ENCODE measurements around the gene CATSPERE.
"Not testable (repeated sequence)": the region's sequence is repeated elsewhere in the genome, so short reads cannot be mapped to it uniquely, and the experiment has no call there.

CATSPERE gene

GRCh38 chr1:244536316-244536715, 75.2 kb downstream of the CATSPERE start:
- DNase-seq (ENCODE audit: low read depth, low spot score): no peak

DNA sequence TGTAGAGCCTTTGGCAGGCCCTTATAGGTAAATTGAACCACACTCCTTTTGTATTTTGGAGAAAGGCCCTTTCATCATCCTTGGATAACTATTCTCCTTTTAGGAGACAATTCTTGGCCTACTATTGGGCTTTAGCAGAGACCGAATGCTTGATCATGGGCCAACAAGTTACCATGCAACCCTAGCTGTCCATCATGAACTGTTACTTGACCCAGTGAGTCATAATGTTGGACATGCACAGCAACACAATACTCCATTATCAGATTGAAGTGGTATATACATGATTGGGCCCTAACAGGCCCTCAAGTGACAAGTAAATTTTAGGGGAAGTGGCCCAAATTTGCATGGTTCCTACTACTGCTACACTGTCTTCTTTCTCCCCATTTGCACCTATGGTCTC, 84.4 kb downstream of the CATSPERE start:
- DNase-seq (ENCODE audit: low read depth, low spot score): no peak

DNA sequence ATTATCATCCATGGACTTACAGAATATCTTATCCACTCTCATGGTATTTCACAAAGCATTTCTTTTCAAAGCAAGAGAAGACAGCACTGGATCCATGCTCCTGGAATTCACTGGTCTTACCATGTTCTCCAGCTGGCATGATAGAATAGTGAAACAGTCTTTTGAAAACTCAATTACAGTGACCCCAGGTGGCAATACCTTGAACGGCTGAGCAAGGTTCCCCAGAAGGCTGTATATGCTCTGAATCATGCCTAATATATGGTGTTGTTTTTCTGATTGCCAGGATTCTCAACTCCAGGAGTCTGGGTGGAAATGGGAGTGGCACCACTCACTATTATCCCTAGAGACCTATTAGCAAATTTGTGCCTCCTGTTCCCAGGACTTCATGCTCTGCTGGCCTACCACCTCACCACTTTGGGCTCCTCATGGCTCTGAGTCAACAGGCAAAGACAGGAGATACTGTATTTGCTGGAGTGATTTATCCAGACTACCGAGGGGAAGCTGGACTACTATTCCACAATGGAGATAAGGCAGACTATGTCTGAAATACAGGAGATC, 87.6 kb downstream of the CATSPERE start:
- no peak for DNase-seq (ENCODE audit: low read depth, low spot score)

GRCh38 chr1:244552336-244552735, 91.3 kb downstream of the CATSPERE start:
- no peak for DNase-seq (ENCODE audit: low read depth, low spot score)

- no peak for DNase-seq (ENCODE audit: low read depth, low spot score)
Observed at GRCh38 chr1:244556263-244556662, 95.2 kb downstream of the CATSPERE start.

GRCh38 chr1:244557565-244557964, 96.5 kb downstream of the CATSPERE start:
- no peak for DNase-seq (ENCODE audit: low read depth, low spot score)

GRCh38 chr1:244559561-244559960, 98.5 kb downstream of the CATSPERE start:
- DNase-seq (ENCODE audit: low read depth, low spot score): no peak

GRCh38 chr1:244562877-244563276, 101.8 kb downstream of the CATSPERE start:
- not testable (repeated sequence) for DNase-seq (ENCODE audit: low read depth, low spot score)

DNA sequence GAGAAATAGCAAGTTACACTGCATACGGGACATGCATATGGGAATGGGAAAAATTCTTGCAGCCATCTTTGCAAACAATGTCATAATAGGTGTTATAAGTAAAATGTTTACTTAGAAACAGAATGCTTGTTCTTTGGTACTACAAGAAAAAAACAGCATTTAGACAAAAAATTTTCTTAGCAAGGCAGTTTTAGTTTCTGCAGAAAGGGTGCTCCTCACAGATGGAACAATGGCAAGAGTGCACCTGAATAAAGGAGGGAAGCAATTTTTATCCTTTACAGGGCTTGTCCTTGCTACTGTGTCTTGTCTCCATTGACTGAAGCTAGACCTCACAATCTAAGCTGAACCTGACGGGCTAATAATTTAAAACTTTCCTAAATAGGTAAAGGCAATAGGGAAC, 112.7 kb downstream of the CATSPERE start:
- DNase-seq (ENCODE audit: low read depth, low spot score): no peak

DNA sequence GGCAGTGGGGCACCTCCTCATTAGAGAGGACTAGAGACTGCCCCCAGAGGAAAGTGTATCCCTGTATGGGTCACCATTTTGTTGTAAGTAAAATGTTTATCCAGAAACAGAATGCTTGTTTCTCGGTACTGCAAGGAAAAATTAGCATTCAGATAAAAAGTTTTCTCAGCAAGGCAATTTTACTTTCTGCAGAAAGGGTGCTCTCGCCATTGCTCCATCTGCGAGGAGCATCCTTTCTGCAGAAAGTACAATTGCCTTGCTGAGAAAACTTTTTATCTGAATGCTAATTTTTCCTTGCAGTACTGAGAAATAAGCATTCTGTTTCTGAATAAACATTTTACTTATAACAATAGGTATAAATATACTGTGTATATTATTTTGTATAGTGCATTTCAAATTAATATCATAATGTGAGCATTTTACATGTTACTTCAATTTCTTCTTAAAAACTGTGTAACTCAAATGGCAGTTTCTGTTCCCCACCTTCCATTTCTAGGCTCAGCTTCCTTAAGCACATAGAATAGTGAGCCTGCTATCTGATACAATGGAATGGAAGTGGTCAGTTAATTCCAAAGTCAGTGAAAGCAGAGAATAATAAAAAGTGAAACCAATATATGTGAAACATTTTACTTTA, 115.3 kb downstream of the CATSPERE start:
- DNase-seq (ENCODE audit: low read depth, low spot score): no peak

DNA sequence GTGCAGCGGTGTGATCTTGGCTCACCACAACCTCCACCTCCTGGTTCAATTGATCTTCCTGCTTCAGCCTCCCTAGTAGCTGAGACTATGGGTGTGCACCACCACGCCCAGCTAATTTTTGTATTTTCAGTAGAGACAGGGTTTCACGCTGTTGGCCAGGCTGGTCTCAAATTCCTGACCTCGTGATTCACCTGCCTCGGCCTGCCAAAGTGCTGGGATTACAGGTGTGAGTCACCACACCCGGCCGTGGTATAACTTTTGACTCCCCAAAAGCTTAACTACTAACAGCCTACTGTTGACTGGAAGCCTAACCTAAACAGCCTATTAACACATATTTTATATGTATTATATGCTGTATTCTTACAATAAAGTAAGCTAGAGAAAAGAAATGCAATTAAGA, 117.1 kb downstream of the CATSPERE start:
- DNase-seq (ENCODE audit: low read depth, low spot score): not testable (repeated sequence)

DNA sequence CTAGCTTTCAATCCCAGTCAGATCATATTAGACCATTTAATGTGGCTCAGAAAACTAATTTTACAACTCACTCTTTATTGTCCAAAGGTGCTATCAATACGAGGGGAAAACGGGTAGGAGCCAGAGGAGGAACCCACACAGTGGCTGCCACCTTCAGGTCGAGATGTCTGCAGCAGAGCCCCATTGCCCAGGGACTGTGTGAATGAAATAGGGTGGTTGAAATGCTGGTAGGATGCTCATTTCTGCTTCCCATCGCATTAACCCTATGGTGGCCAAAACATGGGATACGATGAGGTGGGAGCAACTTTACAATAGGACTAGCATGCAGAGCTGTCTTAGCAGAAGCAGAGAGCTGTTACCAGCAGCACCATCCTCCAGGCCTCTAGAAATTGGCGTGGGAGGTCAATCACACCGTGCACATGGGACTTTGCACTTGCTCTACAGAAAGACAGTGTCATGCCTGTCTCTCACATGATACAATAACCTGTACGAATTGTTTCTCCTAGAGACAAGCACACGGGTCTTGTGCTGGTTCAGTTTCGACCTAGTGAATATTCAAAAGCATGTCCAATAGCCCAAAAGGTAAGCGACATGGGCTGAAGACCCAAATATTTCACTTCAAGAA, 122.4 kb downstream of the CATSPERE start:
- DNase-seq (ENCODE audit: low read depth, low spot score): no peak

- no peak for DNase-seq (ENCODE audit: low read depth, low spot score)
Observed at GRCh38 chr1:244585867-244586266, 124.8 kb downstream of the CATSPERE start.

DNA sequence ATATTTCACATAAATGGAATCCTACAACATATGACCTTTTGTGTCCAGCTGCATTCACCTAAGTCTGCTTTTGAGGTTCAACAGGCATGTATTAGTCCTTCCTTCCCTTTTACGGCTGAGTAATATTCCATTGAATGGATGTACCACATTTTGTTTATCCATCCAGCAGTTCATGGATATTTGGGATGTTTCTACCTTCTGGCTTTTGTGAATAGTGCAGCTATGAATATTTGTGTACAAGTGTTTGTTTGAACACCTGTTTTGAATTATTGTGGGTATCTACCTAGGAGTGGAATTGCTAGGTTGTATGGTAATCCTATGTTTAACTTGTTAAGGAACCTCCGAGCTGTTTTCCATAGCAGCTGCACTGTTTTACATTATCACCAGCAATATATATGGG, 129.6 kb downstream of the CATSPERE start:
- no peak for DNase-seq (ENCODE audit: low read depth, low spot score)

DNA sequence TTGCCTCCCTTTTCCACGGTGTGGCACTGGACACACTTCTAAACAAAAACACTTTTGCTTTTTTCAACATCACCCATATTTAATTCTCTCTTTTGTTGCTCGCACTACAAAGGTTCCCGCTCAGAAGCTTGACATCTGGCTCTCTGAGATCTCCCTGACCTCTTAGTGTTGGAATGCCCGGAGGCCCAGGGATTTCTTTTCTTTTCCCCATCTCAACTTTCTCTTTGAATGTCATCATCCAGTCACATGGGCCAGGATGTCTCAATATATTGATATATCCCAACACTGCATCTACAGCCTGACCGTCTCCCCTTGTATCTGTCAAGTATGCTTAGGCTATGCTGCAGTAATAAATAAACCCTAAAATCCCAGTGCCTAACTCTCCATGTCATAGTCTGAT, 137.5 kb downstream of the CATSPERE start:
- DNase-seq (ENCODE audit: low read depth, low spot score): no peak

DNA sequence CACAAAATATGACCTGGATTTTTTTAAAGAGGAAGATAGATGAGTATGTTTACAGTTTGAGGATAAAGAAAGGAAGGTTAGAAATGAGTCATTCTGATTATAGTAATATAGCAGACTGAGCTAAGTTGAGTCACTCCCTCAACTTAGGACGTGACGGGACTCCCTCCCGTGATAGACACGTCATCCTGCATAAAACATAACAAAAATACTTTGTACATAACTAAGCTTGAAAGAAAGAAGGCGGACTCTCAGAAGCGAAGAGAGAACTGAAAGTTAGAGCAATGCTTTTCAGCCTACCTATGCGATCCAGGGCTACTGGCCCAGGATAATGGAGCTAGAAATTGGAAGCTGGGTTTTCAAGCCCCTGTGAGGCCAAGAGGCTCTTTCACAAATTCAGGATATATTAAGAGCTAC, 138.9 kb downstream of the CATSPERE start:
- DNase-seq (ENCODE audit: low read depth, low spot score): no peak

DNA sequence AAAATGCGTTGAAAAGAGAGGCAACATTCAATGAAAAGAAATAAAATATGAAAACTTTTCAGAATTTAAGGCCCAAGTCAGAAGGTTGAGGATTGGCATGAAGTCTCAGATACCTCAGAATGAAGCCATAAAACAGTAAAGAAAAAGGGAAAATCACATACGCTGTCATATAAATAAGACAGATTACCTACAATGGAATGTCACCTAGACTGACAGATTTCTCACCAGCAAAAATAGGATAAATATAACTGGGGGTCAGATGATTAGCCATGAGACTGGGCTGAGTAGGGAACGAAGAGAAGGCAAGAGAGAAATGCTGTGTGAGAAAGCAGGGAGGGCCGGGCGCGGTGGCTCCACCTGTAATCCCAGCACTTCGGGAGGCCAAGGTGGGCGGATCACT, 140.3 kb downstream of the CATSPERE start:
- no peak for DNase-seq (ENCODE audit: low read depth, low spot score)

- DNase-seq (ENCODE audit: low read depth, low spot score): no peak
Observed at GRCh38 chr1:244603498-244603897, 142.4 kb downstream of the CATSPERE start.

DNA sequence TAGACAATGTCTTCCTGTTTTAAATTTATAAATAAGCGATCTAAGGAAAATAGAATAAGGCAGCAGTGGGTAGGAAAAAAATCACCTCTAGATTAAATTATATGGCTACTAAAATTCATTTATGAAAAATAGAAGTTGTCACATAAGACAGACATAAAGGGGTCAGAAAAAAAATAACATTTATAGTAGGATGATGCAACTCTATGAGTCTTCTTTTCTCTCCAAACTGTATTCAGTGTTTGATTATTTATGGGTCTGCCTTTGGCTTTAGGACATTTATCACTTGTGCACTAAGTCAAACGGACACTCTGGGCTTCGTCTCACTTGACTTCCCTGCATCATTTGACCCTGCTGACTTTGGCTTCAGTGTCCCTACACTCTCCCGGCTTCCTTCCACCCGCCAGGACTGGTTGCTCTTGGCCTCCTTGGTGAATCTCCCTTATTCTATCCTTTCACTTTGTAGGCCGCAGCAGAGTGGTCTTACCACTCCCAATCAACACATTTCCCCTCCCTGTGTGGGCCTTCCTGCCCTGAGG, 144.8 kb downstream of the CATSPERE start:
- no peak for DNase-seq (ENCODE audit: low read depth, low spot score)

DNA sequence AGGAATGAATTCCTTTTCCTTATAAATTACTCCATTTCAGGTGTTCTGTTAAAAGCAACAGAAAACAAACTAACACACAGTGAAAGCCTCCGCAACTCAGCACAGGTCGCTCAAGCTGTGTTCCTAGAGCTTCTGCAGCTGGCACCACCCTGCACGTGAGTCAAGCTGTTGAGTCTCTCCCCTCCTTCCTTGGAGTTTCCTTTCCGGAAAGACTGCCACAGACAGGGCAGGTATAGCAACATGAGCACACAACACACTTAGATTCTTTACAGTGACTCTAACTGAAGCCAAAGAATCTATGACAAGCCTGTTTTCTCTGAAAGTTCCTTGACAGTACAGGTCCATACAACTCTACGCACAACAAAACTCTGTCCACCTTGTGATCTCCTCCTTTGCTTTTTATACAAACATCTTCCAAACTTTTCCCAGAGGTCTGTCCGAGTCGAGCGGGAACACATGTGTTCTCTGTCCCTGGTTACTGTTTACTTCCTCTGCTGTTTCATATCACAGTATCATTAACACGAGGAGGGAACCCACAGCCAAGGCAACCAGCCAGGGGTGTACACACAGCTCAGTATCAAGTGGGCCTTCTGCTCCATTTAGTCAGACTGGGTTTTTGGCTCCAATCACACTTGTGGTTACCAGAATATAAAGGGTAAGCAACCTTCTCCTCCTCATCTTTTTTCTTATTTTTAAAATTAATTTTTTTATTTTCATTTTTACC, 153.2 kb downstream of the CATSPERE start:
- DNase-seq (ENCODE audit: low read depth, low spot score): no peak

- no peak for DNase-seq (ENCODE audit: low read depth, low spot score)
Observed at GRCh38 chr1:244614879-244615278, 153.8 kb downstream of the CATSPERE start.

- DNase-seq (ENCODE audit: low read depth, low spot score): no peak
Observed at GRCh38 chr1:244615301-244615700, 154.2 kb downstream of the CATSPERE start.

All from activated naive CD8-positive, alpha-beta T cell treated with anti-CD3 and anti-CD28 coated beads, Interleukin-2, amount 50 U/mL, for 16 hours (primary cell).